Endothelial cell of umbilical vein (primary cell): ENCODE data around the gene KIRREL2.

Experiments used
- POLR2A ChIP-seq: IDR thresholded peaks from 2 replicates; pipeline ENCODE4 v1.6.1; 2012; ENCODE audit warnings: low read depth, mild to moderate bottlenecking, control low read depth, low read length
- TF ChIP-seq, protein P1 (sequence below), 2 donors: IDR thresholded peaks; 1 replicate in 1 of 2; 2 replicates in 1 of 2; pipeline ENCODE4 v1.5.1; 2011; ENCODE audit warnings: low read length in 2 of 2, mild to moderate bottlenecking in 2 of 2, moderate library complexity in 2 of 2, control low read depth in 1 of 2, inconsistent platforms in 1 of 2, low read depth in 1 of 2; ENCODE audit not compliant: insufficient read depth in 1 of 2; ENCODE audit errors: extremely low read depth in 1 of 2
- TF ChIP-seq, protein P2 (sequence below): IDR thresholded peaks from 2 replicates; pipeline ENCODE4 v1.6.1; 2011; ENCODE audit not compliant: insufficient read depth, insufficient read length

DNA sequence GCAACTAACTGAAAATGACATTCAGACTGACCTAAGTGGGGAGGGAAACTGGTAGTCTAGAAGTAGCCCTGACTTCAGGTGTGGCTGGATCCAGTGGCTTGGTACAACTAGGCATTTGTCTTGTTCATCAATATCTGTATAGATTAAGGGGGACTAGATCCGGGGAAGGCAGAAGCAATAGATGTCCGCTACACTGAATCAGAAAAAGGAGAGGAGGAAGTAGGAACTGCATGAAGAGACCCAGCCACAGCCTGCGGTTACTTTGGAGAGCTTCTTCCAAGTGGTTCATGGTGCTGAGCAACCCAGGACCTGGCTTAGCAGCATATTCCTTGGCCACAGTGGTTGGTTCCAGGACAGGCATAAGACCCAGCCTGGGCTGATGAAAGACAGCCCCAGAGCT, 34.1 kb upstream of the KIRREL2 start:
- TF ChIP-seq, protein P1, sequence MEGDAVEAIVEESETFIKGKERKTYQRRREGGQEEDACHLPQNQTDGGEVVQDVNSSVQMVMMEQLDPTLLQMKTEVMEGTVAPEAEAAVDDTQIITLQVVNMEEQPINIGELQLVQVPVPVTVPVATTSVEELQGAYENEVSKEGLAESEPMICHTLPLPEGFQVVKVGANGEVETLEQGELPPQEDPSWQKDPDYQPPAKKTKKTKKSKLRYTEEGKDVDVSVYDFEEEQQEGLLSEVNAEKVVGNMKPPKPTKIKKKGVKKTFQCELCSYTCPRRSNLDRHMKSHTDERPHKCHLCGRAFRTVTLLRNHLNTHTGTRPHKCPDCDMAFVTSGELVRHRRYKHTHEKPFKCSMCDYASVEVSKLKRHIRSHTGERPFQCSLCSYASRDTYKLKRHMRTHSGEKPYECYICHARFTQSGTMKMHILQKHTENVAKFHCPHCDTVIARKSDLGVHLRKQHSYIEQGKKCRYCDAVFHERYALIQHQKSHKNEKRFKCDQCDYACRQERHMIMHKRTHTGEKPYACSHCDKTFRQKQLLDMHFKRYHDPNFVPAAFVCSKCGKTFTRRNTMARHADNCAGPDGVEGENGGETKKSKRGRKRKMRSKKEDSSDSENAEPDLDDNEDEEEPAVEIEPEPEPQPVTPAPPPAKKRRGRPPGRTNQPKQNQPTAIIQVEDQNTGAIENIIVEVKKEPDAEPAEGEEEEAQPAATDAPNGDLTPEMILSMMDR (IDR thresholded peaks at IDR 0.05; ENCODE audit: extremely low read depth in 1 of 2, insufficient read depth in 1 of 2, low read depth in 1 of 2, low read length in 2 of 2), result no peak
- TF ChIP-seq, protein P2, sequence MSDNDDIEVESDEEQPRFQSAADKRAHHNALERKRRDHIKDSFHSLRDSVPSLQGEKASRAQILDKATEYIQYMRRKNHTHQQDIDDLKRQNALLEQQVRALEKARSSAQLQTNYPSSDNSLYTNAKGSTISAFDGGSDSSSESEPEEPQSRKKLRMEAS, result no peak
- no peak for TF ChIP-seq POLR2A
